GDM1 (cell line): ENCODE data around the gene SNRPN.
"Not testable (repeated sequence)": the region's sequence is repeated elsewhere in the genome, so short reads cannot be mapped to it uniquely, and the experiment has no call there.

Source experiments
- DNase-seq: peaks from one replicate; lab custom pipeline; 2025; lab: John Stamatoyannopoulos, UW

Gene SNRPN

GRCh38 chr15:24971052-24971451 lies 16.3 kb downstream of the SNRPN start:
- no peak for DNase-seq

GRCh38 chr15:24971772-24972171 lies 17.0 kb downstream of the SNRPN start:
- DNase-seq: no peak

- not testable (repeated sequence) for DNase-seq
Observed at GRCh38 chr15:24972707-24973106, 17.9 kb downstream of the SNRPN start.

- no peak for DNase-seq
Observed at GRCh38 chr15:24976932-24977331, 22.1 kb downstream of the SNRPN start.

GRCh38 chr15:24977686-24978085 lies 22.9 kb downstream of the SNRPN start:
- no peak for DNase-seq

GRCh38 chr15:24985224-24985623 lies 30.4 kb downstream of the SNRPN start:
- no peak for DNase-seq

GRCh38 chr15:24986653-24987052 lies 31.9 kb downstream of the SNRPN start:
- DNase-seq: no peak

- DNase-seq: no peak
Observed at GRCh38 chr15:25019434-25019833, 64.6 kb downstream of the SNRPN start.

GRCh38 chr15:25022233-25022632 lies 67.4 kb downstream of the SNRPN start:
- DNase-seq: no peak
